BLaER1 (cell line): ENCODE data around the gene PITPNC1.
"Not testable (repeated sequence)": the region's sequence is repeated elsewhere in the genome, so short reads cannot be mapped to it uniquely, and the experiment has no call there.

Experiments used
- H3K27ac ChIP-seq: shearing (Covaris generic); formaldehyde crosslinking; 2 replicates; pipeline ENCODE4 v1.8.1; 2022
- H3K27me3 ChIP-seq: shearing (Covaris generic); formaldehyde crosslinking; 2 replicates; pipeline ENCODE4 v1.8.1; 2022
- H3K36me3 ChIP-seq: shearing (Covaris generic); formaldehyde crosslinking; 2 replicates; pipeline ENCODE4 v1.8.1; 2022
- H3K4me1 ChIP-seq: shearing (Covaris generic); formaldehyde crosslinking; 2 replicates; pipeline ENCODE4 v1.8.1; 2022
- H3K4me2 ChIP-seq: shearing (Covaris generic); formaldehyde crosslinking; 2 replicates; pipeline ENCODE4 v1.8.1; 2022
- H3K4me3 ChIP-seq: shearing (Covaris generic); formaldehyde crosslinking; 2 replicates; pipeline ENCODE4 v1.8.1; 2022
- H3K9ac ChIP-seq: shearing (Covaris generic); formaldehyde crosslinking; 2 replicates; pipeline ENCODE4 v1.8.1; 2022
- H3K9me3 ChIP-seq: shearing (Covaris generic); formaldehyde crosslinking; 2 replicates; pipeline ENCODE4 v1.8.1; 2022
- H4K20me1 ChIP-seq: shearing (Covaris generic); formaldehyde crosslinking; 2 replicates; pipeline ENCODE4 v1.8.1; 2022
- Cebpa-rat ChIP-seq: shearing (Covaris generic); IDR thresholded peaks from 2 replicates; pipeline ENCODE4 v1.8.1; 2022

PITPNC1 gene

GRCh38 chr17:67493812-67494211, 116.7 kb downstream of the PITPNC1 start:
- Histone ChIP-seq H3K4me1 (peaks cover 31% of the 10 kb centered on the region), H3K27ac (no peak overlapping the region), H4K20me1 (peaks cover 57% of the 10 kb centered on the region), H3K27me3 (no peaks in the 10 kb centered on the region), H3K9ac (no peak overlapping the region), H3K4me2 (no peak overlapping the region), H3K9me3 (peaks cover 14% of the 10 kb centered on the region; the same call in 1 of the 2 replicates), H3K4me3 (no peak overlapping the region), H3K36me3 (peaks cover 22% of the 10 kb centered on the region)
- no peak for TF ChIP-seq Cebpa-rat

GRCh38 chr17:67495534-67495933, 118.5 kb downstream of the PITPNC1 start:
- not testable (repeated sequence) for H3K4me2 ChIP-seq, H3K27me3 ChIP-seq, H3K9ac ChIP-seq, H3K4me3 ChIP-seq, H3K27ac ChIP-seq
- H3K36me3 ChIP-seq: peaks cover 15% of the 10 kb centered on the region; the same call in 1 of the 2 replicates
- peaks cover 17% of the 10 kb centered on the region; the same call in 1 of the 2 replicates for H3K9me3 ChIP-seq
- peaks cover 59% of the 10 kb centered on the region for H4K20me1 ChIP-seq
- H3K4me1 ChIP-seq: peaks cover 27% of the 10 kb centered on the region

GRCh38 chr17:67496286-67496685, 119.2 kb downstream of the PITPNC1 start:
- H3K4me2 ChIP-seq: no peak overlapping the region
- H3K4me3 ChIP-seq: no peak overlapping the region
- peaks cover 20% of the 10 kb centered on the region for H3K4me1 ChIP-seq
- no peaks in the 10 kb centered on the region for H3K27me3 ChIP-seq
- no peak overlapping the region for H3K9ac ChIP-seq
- peaks cover 57% of the 10 kb centered on the region for H4K20me1 ChIP-seq
- H3K36me3 ChIP-seq: peaks cover 11% of the 10 kb centered on the region; the same call in 1 of the 2 replicates
- H3K9me3 ChIP-seq: peaks cover 17% of the 10 kb centered on the region; the same call in 1 of the 2 replicates
- TF ChIP-seq Cebpa-rat: no peak
- H3K27ac ChIP-seq: no peak overlapping the region

DNA sequence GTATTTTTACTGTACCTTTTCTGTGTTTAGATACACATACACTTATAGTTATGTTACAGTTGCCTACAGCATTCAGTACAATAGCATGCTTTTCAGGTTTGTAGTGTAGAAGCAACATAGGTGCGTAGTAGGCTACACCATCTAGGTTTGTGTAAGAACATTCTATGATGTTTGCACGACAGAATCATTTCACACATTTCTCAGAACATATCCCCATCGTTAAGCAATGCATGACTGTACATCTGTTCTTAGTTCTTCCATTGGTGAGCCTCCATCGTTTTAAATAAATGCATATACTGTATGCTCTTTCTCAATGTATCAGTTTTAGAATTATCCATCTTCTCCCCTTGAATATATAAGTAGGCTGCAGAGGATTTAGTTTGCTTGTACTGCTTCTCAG, 122.6 kb downstream of the PITPNC1 start:
- H3K9ac ChIP-seq: no peak overlapping the region
- H3K27ac ChIP-seq: no peak overlapping the region
- peaks cover 17% of the 10 kb centered on the region; the same call in 1 of the 2 replicates for H3K9me3 ChIP-seq
- no peaks in the 10 kb centered on the region for H3K27me3 ChIP-seq
- peaks cover 60% of the 10 kb centered on the region for H4K20me1 ChIP-seq
- H3K4me2 ChIP-seq: no peak overlapping the region
- no peak overlapping the region for H3K4me3 ChIP-seq
- no peak for TF ChIP-seq Cebpa-rat
- H3K4me1 ChIP-seq: 0 out of 2 replicates have a peak, but pooled peaks cover 9% of the 10 kb centered on the region
- H3K36me3 ChIP-seq: 0 out of 2 replicates have a peak, but pooled peaks cover 10% of the 10 kb centered on the region

DNA sequence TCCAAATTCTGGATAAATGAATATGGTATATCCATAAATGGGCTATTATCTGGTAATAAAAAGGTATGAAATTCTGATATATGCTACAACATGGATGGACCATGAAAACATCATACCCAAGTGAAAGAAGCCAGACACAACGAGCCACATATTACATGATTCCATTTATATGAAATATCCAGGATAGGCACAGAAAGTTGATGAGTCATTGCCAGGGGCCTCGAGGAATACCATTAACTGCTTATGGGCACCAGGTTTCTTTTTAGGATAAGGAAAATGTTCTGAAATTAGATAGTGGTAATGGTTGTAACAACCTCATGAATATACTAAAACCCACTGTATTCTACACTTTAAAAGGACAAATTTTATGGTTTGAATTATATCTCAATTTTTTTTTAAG, 123.2 kb downstream of the PITPNC1 start:
- Histone ChIP-seq H3K27ac (no peak overlapping the region), H3K27me3 (no peaks in the 10 kb centered on the region), H3K9me3 (peaks cover 17% of the 10 kb centered on the region; the same call in 1 of the 2 replicates), H4K20me1 (peaks cover 63% of the 10 kb centered on the region), H3K4me2 (no peak overlapping the region), H3K4me3 (no peak overlapping the region), H3K36me3 (0 out of 2 replicates have a peak, but pooled peaks cover 9% of the 10 kb centered on the region), H3K9ac (no peak overlapping the region), H3K4me1 (0 out of 2 replicates have a peak, but pooled peaks cover 9% of the 10 kb centered on the region)
- no peak for TF ChIP-seq Cebpa-rat

DNA sequence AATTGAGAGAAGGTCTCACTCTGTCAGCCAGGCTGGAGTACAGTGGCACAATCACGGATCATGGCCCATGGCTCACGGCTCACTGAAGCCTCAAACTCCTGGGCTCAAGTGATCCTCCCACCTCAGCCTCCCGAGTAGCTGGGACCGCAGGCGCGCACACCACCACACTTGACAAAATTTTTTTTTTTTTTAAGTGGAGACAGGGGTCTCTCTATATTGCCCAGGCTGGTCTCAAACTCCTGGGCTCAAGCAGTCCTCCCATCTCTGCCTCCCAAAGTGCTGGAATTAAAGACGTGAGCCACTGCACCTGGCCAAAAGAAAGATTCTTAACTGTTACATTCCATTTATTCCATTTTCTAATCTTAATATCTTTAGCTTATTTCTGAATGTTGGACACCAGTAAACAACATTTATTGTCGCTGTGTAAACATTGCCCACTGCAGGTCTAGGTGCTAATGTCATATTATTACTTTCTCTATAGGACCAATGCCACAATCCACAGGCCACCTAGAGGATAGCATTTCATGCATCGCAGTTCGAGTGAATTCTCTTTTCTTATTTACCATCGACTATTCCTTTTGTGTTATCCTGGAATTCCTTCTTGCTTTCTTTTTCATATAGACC, 123.7 kb downstream of the PITPNC1 start:
- H3K27ac ChIP-seq: no peak overlapping the region
- no peak for TF ChIP-seq Cebpa-rat
- H3K4me2 ChIP-seq: no peak overlapping the region
- H3K9ac ChIP-seq: no peak overlapping the region
- no peak overlapping the region for H3K4me3 ChIP-seq
- 0 out of 2 replicates have a peak, but pooled peaks cover 20% of the 10 kb centered on the region for H3K9me3 ChIP-seq
- peaks cover 68% of the 10 kb centered on the region for H4K20me1 ChIP-seq
- no peaks in the 10 kb centered on the region for H3K27me3 ChIP-seq
- 0 out of 2 replicates have a peak, but pooled peaks cover 9% of the 10 kb centered on the region for H3K4me1 ChIP-seq
- 0 out of 2 replicates have a peak, but pooled peaks cover 5% of the 10 kb centered on the region for H3K36me3 ChIP-seq

GRCh38 chr17:67502151-67502550, 125.1 kb downstream of the PITPNC1 start:
- Histone ChIP-seq H3K27me3 (no peaks in the 10 kb centered on the region), H3K36me3 (peaks cover 8% of the 10 kb centered on the region), H4K20me1 (peaks cover 61% of the 10 kb centered on the region), H3K9ac (no peak overlapping the region), H3K9me3 (peaks cover 20% of the 10 kb centered on the region), H3K4me1 (0 out of 2 replicates have a peak, but pooled peaks cover 9% of the 10 kb centered on the region), H3K4me3 (no peak overlapping the region), H3K27ac (no peak overlapping the region), H3K4me2 (no peak overlapping the region)
- no peak for TF ChIP-seq Cebpa-rat

GRCh38 chr17:67503184-67503583, 126.1 kb downstream of the PITPNC1 start:
- no peaks in the 10 kb centered on the region for H3K27me3 ChIP-seq
- H3K4me3 ChIP-seq: no peak overlapping the region
- H3K4me2 ChIP-seq: no peak overlapping the region
- H3K36me3 ChIP-seq: peaks cover 14% of the 10 kb centered on the region
- H3K27ac ChIP-seq: no peak overlapping the region
- H4K20me1 ChIP-seq: peaks cover 61% of the 10 kb centered on the region
- H3K4me1 ChIP-seq: 0 out of 2 replicates have a peak, but pooled peaks cover 8% of the 10 kb centered on the region
- H3K9ac ChIP-seq: no peak overlapping the region
- TF ChIP-seq Cebpa-rat: no peak
- H3K9me3 ChIP-seq: peaks cover 30% of the 10 kb centered on the region

DNA sequence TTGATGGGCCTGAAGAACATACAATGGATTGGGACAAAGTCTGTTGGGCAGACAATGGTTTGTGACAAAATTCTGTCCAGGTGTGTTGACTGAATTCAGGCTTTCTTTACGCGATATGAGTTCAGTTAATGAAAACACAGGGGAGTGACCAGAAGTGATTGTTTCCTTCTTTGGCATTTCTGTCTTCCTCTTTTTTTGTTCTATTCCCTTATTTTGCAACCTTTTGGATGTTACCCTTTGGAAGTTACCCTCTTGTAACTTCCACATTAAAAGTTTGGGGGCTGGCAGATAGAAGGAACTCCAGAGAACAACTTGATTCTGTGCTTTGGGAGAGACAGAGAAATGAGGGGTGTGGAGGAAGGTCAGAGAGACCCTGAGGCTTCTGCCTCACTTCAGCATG, 126.7 kb downstream of the PITPNC1 start:
- no peak overlapping the region for H3K4me3 ChIP-seq
- TF ChIP-seq Cebpa-rat: no peak
- H3K9ac ChIP-seq: no peak overlapping the region
- H3K27ac ChIP-seq: no peak overlapping the region
- H3K36me3 ChIP-seq: peaks cover 17% of the 10 kb centered on the region
- H3K27me3 ChIP-seq: no peaks in the 10 kb centered on the region
- H3K4me1 ChIP-seq: 0 out of 2 replicates have a peak, but pooled peaks cover 2% of the 10 kb centered on the region
- H4K20me1 ChIP-seq: peaks cover 57% of the 10 kb centered on the region
- H3K9me3 ChIP-seq: peaks cover 29% of the 10 kb centered on the region
- no peak overlapping the region for H3K4me2 ChIP-seq

DNA sequence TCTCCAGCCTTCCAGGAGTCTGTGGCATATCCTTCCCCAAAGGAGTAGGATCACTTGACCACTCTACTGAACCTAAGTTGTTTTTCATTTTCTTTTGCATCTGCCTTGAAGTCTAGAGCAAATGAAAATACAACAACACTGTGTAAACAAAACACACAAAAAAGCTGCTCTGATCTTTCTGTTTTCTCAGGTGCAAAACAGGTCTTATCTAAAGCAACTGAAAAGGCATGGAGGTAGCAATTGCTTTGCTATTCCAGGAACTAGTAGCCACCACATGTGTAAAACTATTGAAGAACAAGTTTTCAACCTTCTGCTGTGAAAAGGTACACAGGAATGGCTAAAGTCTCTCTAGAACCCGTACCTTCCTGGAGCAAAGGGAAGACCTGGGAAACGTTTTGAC, 127.1 kb downstream of the PITPNC1 start:
- TF ChIP-seq Cebpa-rat: no peak
- Histone ChIP-seq H4K20me1 (peaks cover 53% of the 10 kb centered on the region), H3K4me1 (no peaks in the 10 kb centered on the region), H3K27me3 (no peaks in the 10 kb centered on the region), H3K27ac (no peak overlapping the region), H3K4me2 (no peak overlapping the region), H3K9me3 (peaks cover 24% of the 10 kb centered on the region), H3K9ac (no peak overlapping the region), H3K4me3 (no peak overlapping the region), H3K36me3 (peaks cover 17% of the 10 kb centered on the region)
